Liver (tissue), 9 donors: Measurements from ENCODE around the gene TUB. TPM values are rescaled to one million over a fixed set of nuclear protein-coding genes. Genes with fewer than 3 reads are reported as not detected.

Source experiments
- DNase-seq: peaks from one replicate; pipeline ENCODE4 v3.0.0-alpha.2; 2017; ENCODE audit warnings: low spot score
- H3K27ac ChIP-seq, 2 donors: one replicate each; pipeline ENCODE4 v1.7.0; 2013; ENCODE audit warnings: inconsistent platforms in 2 of 2, low read length in 2 of 2, control low read depth in 1 of 2, low read depth in 1 of 2, mild to moderate bottlenecking in 1 of 2
- H3K27me3 ChIP-seq, 4 donors: one replicate each; pipeline versions ENCODE4 v1.6.1 to v1.7.0; 2013; ENCODE audit warnings: low read length in 3 of 4, inconsistent platforms in 1 of 4, mild to moderate bottlenecking in 1 of 4, moderate library complexity in 1 of 4; ENCODE audit not compliant: control insufficient read depth in 4 of 4, insufficient read depth in 4 of 4
- H3K36me3 ChIP-seq, 4 donors: one replicate each; pipeline versions ENCODE4 v1.6.1 to v1.7.0; 2013; ENCODE audit warnings: low read length in 3 of 4, mild to moderate bottlenecking in 3 of 4, low read depth in 1 of 4, moderate library complexity in 1 of 4; ENCODE audit not compliant: control insufficient read depth in 4 of 4, insufficient read depth in 3 of 4
- H3K4me1 ChIP-seq, 4 donors: one replicate each; pipeline versions ENCODE4 v1.6.1 to v1.7.0; 2013; ENCODE audit warnings: low read length in 3 of 4, mild to moderate bottlenecking in 3 of 4, moderate library complexity in 1 of 4; ENCODE audit not compliant: control insufficient read depth in 4 of 4, insufficient read depth in 4 of 4
- H3K4me3 ChIP-seq, 3 donors: one replicate each; pipeline versions ENCODE4 v1.6.1 to v1.7.0; 2013; ENCODE audit warnings: low read length in 3 of 3, control low read depth in 1 of 3, low read depth in 1 of 3, mild to moderate bottlenecking in 1 of 3
- H3K9ac ChIP-seq, 2 donors: one replicate each; pipeline ENCODE4 v1.7.0; 2013; ENCODE audit warnings: low read length in 2 of 2, mild to moderate bottlenecking in 2 of 2, moderate library complexity in 2 of 2, control low read depth in 1 of 2, low read depth in 1 of 2
- H3K9me3 ChIP-seq, 4 donors: one replicate each; pipeline versions ENCODE4 v1.6.1 to v1.7.0; 2013; ENCODE audit warnings: low read length in 3 of 4; ENCODE audit not compliant: control insufficient read depth in 4 of 4
- ATF3 ChIP-seq: IDR thresholded peaks from 2 replicates; pipeline ENCODE4 v1.6.1; 2016; ENCODE audit warnings: antibody characterized with exemption
- CTCF ChIP-seq: fragments of 150-350 bp; IDR thresholded peaks from 2 replicates; pipeline ENCODE4 v1.5.1; 2017; ENCODE audit warnings: improper control_type of control experiment, low read depth, low read length; ENCODE audit not compliant: missing input control
- EGR1 ChIP-seq, 2 donors: IDR thresholded peaks; 2 replicates each; pipeline ENCODE4 v1.6.1; 2016 to 2018; ENCODE audit warnings: antibody characterized with exemption in 2 of 2, low read depth in 2 of 2
- FOXA1 ChIP-seq: IDR thresholded peaks from 2 replicates; pipeline ENCODE4 v1.6.1; 2016; ENCODE audit warnings: antibody characterized with exemption
- GABPA ChIP-seq, 2 donors: IDR thresholded peaks in 1 of 2; conservative IDR thresholded peaks in 1 of 2; 2 replicates each; pipeline ENCODE4 v1.6.1; 2016; ENCODE audit warnings: antibody characterized with exemption in 2 of 2, mild to moderate bottlenecking in 1 of 2, moderate library complexity in 1 of 2
- HNF4A ChIP-seq, 2 donors: conservative IDR thresholded peaks; 2 replicates each; pipeline ENCODE4 v1.6.1; 2016; ENCODE audit warnings: antibody characterized with exemption in 2 of 2, mild to moderate bottlenecking in 2 of 2
- HNF4G ChIP-seq: IDR thresholded peaks from 2 replicates; pipeline ENCODE4 v1.6.1; 2016; ENCODE audit warnings: antibody characterized with exemption
- JUND ChIP-seq, 2 donors: IDR thresholded peaks; 2 replicates each; pipeline ENCODE4 v1.6.1; 2016; ENCODE audit warnings: antibody characterized with exemption in 2 of 2
- MAX ChIP-seq: IDR thresholded peaks from 2 replicates; pipeline ENCODE4 v1.6.1; 2016; ENCODE audit warnings: antibody characterized with exemption
- NR2F2 ChIP-seq: IDR thresholded peaks from 2 replicates; pipeline ENCODE4 v1.6.1; 2016; ENCODE audit warnings: antibody characterized with exemption
- RAD21 ChIP-seq, 2 donors: IDR thresholded peaks; 2 replicates each; pipeline ENCODE4 v1.6.1; 2016; ENCODE audit warnings: antibody characterized with exemption in 2 of 2, mild to moderate bottlenecking in 2 of 2
- RXRA ChIP-seq, 2 donors: IDR thresholded peaks; 2 replicates each; pipeline ENCODE4 v1.6.1; 2017 to 2018; ENCODE audit warnings: antibody characterized with exemption in 2 of 2, mild to moderate bottlenecking in 1 of 2
- SP1 ChIP-seq: IDR thresholded peaks from 2 replicates; pipeline ENCODE4 v1.6.1; 2018; ENCODE audit warnings: antibody characterized with exemption, mild to moderate bottlenecking
- TAF1 ChIP-seq: conservative IDR thresholded peaks from 2 replicates; pipeline ENCODE4 v1.6.1; 2016; ENCODE audit warnings: antibody characterized with exemption, mild to moderate bottlenecking
- YY1 ChIP-seq: IDR thresholded peaks from 2 replicates; pipeline ENCODE4 v1.6.1; 2016; ENCODE audit warnings: antibody characterized with exemption, mild to moderate bottlenecking
- ZBTB33 ChIP-seq: IDR thresholded peaks from 2 replicates; pipeline ENCODE4 v1.6.1; 2016; ENCODE audit warnings: antibody characterized with exemption
- WGBS: extraction: QIAGEN DNeasy Blood & Tissue Kit; methylation state at CpG from one replicate; pipeline ENCODE4 v1.1.7; 2013; 5-methylcytosine and 5-hydroxymethylcytosine counted together
- polyA plus RNA-seq, 2 donors: library from polyadenylated mRNA; stranded (reverse) in 1 of 2; unstranded in 1 of 2; fragments of 200-250 nt in 1 of 2; fragments of >200 nt in 1 of 2; fragmentation: Nextera tagmentation in 1 of 2; extraction: Ambion mirVana in 1 of 2; gene quantifications; one replicate each; pipeline versions ENCODE4 v1.2.1 to v1.2.3, GENCODE V29; 2013 to 2015
- total RNA-seq, 2 donors: library from RNA; depleted of rRNA; stranded (reverse); fragments of >200 nt; gene quantifications; one replicate each; pipeline ENCODE4 v1.2.3, GENCODE V29; 2014
- donor health status: healthy.
- donor health status: healthy.
- donor health status: healthy.
- donor health status: healthy.
- donor health status: healthy.

Gene TUB
- total and polyA plus RNA-seq, 4 donors: 0.15 to 1.3 (median 0.66) TPM

DNA sequence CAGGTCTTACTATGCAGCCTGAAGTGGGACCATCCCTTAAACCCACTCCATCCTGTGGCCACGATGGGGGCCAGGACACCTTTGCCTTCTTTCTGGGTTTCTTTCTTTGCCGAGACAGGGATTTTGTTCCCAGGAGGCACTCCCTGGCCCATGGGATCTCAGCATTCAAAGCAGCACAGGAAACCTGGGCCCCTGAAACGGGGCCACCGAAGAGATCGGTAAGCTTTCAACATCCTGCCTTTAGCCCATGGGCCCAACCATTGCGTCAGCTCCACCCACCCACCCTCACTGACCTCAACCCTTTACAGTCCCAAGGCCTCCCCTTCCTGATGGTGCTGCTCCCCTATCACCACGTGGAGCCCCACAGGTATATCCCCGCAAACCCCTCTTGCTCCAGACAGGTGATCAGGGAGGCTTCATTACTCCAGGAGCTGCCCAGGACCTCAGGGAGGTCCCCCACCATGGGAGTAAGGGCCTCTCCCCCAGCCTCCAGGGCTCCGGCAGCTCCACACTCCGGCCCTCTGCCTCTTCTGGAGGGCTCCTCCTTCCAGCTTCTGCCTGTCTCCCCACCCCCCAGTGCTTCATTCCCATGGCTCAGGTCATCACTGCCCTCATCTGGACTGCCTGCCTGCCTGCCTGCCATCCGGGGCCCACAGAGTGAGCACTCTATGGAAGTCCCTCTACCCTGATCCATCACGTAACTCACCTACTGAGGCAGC, 42.0 kb upstream of the TUB start:
- H3K4me1 ChIP-seq: no peaks in the 10 kb centered on the region
- H3K4me3 ChIP-seq: no peak overlapping the region
- no peaks in the 10 kb centered on the region for H3K36me3 ChIP-seq
- no peak overlapping the region for H3K27ac ChIP-seq
- H3K9ac ChIP-seq: no peak overlapping the region
- WGBS: 85% methylated on average over 12 of the region's 12 CpGs
- TF ChIP-seq CTCF (no peak), MAX (no peak), EGR1 (IDR thresholded peaks at IDR 0.05; ENCODE audit: low read depth in 2 of 2) (no peak), RXRA (IDR thresholded peaks at IDR 0.05) (no peak), SP1 (no peak), ATF3 (no peak), RAD21 (IDR thresholded peaks at IDR 0.05) (no peak), JUND (IDR thresholded peaks at IDR 0.05) (no peak), TAF1 (no peak), ZBTB33 (no peak), YY1 (no peak), HNF4A (conservative IDR thresholded peaks at IDR 0.05) (no peak), NR2F2 (no peak)
- H3K9me3 ChIP-seq: no peaks in the 10 kb centered on the region
- no peaks in the 10 kb centered on the region for H3K27me3 ChIP-seq
- DNase-seq: no peak

DNA sequence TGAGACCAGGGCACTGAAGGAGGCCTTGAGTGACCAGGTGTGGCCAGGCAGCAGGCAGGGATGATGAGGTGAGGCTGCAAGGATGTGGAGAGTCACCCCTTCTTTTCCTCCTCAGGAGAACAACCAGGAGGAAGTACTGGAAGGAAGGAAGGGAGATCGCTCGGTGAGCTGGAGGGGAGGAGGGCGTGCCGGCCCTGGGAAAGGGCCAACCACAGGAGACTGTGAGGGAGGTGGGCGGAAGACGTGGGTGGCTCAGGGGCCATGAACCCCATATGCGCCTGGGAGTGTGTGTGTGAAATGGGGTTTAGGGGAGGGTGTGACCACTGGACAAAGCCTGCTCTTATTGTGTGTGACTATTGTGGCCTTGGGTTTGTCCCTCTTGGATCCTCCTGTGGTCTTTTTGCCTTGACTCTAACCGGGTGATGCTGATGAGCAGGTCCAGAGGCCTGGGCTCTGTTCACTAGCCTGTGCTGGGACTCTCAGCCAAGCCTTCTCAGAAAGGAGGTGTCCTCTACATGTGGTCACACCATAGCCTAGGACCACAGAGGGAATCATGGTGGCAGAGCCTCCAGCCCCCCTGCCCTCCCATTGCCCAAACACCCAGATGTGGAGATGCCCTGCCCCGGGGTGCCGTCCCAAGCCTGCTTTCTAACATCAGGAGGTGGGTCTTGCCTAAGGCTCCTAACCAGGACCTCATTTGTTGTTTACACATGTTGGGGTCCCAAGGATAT, 41.3 kb upstream of the TUB start:
- no peaks in the 10 kb centered on the region for H3K4me1 ChIP-seq
- TF ChIP-seq HNF4A (conservative IDR thresholded peaks at IDR 0.05) (no peak), TAF1 (no peak), ATF3 (no peak), EGR1 (IDR thresholded peaks at IDR 0.05; ENCODE audit: low read depth in 2 of 2) (no peak), FOXA1 (no peak), YY1 (no peak), HNF4G (no peak), GABPA (IDR thresholded peaks at IDR 0.05 in 1 of 2, conservative IDR thresholded peaks at IDR 0.05 in 1 of 2) (no peak), MAX (no peak), CTCF (no peak), RAD21 (IDR thresholded peaks at IDR 0.05) (no peak), NR2F2 (no peak), JUND (IDR thresholded peaks at IDR 0.05) (no peak), SP1 (no peak)
- no peak overlapping the region for H3K9ac ChIP-seq
- no peak overlapping the region for H3K4me3 ChIP-seq
- no peaks in the 10 kb centered on the region for H3K36me3 ChIP-seq
- no peaks in the 10 kb centered on the region for H3K27me3 ChIP-seq
- 86% methylated on average over 10 of the region's 10 CpGs for WGBS
- no peak overlapping the region for H3K27ac ChIP-seq
- DNase-seq: no peak
- H3K9me3 ChIP-seq: no peaks in the 10 kb centered on the region
